SK-N-SH (cell line): Measurements from ENCODE around the gene MZT1. TPM values are rescaled to one million over a fixed set of nuclear protein-coding genes. Genes with fewer than 3 reads are reported as not detected.

ENCODE experiments used
- CTCF ChIA-PET: fragments of 300-600, 350-600 bp; formaldehyde crosslinking; extraction: SDS; loops from one replicate; lab custom pipeline; 2021; lab: Yijun Ruan, JAX
- POLR2A ChIA-PET: fragments of 350-600 bp; sonication (Branson Sonifier 250); formaldehyde crosslinking; extraction: SDS; loops from one replicate; lab custom pipeline; 2020; ENCODE audit warnings: antibody characterized with exemption, inconsistent platforms; lab: Yijun Ruan, JAX
- DNase-seq: peaks from one replicate; pipeline ENCODE4 v3.0.0; 2012
- H2AFZ ChIP-seq: fragments of 200-600 bp; sonication (generic); 2 replicates; pipeline ENCODE4 v1.8.1; 2016; ENCODE audit warnings: antibody characterized with exemption, mild to moderate bottlenecking, low read depth
- H3F3A ChIP-seq: fragments of 200-600 bp; sonication (generic); replicated peaks from 2 replicates; pipeline ENCODE3; 2016; ENCODE audit warnings: antibody characterized with exemption, mild to moderate bottlenecking; ENCODE audit not compliant: insufficient read depth
- H3K27ac ChIP-seq, 2 experiments: fragments of 200-500 bp in 1 of 2; fragments of 200-600 bp in 1 of 2; sonication (Bioruptor generic) in 1 of 2; sonication (generic), shearing (Covaris generic) in 1 of 2; 2 replicates each; pipeline versions ENCODE4 v1.5.1 to v1.6.1; 2014 to 2016; ENCODE audit warnings: low read depth in 2 of 2, inconsistent platforms in 1 of 2, low read length in 1 of 2, mild to moderate bottlenecking in 1 of 2, mixed read lengths in 1 of 2
- H3K27me3 ChIP-seq: fragments of 200-600 bp; sonication (generic), shearing (Covaris generic); 2 replicates; pipeline ENCODE4 v1.6.1; 2016; ENCODE audit warnings: mixed run types; ENCODE audit not compliant: insufficient read depth
- H3K36me3 ChIP-seq, 2 experiments: fragments of 200-500 bp in 1 of 2; fragments of 200-600 bp in 1 of 2; sonication (Bioruptor generic) in 1 of 2; sonication (generic) in 1 of 2; replicated peaks in 1 of 2; 2 replicates each; pipeline versions ENCODE3 to v1.5.1; 2014 to 2016; ENCODE audit warnings: low read length in 1 of 2, mild to moderate bottlenecking in 1 of 2; ENCODE audit not compliant: insufficient read depth in 2 of 2, control insufficient read depth in 1 of 2
- H3K4me1 ChIP-seq, 2 experiments: fragments of 200-500 bp in 1 of 2; fragments of 200-600 bp in 1 of 2; sonication (Bioruptor generic) in 1 of 2; sonication (generic), shearing (Covaris generic) in 1 of 2; 2 replicates each; pipeline versions ENCODE4 v1.5.1 to v1.6.1; 2014 to 2016; ENCODE audit warnings: low read depth in 1 of 2, low read length in 1 of 2, mixed run types in 1 of 2; ENCODE audit not compliant: insufficient read depth in 2 of 2, control insufficient read depth in 1 of 2
- H3K4me2 ChIP-seq: fragments of 200-600 bp; sonication (generic), shearing (Covaris generic); 2 replicates; pipeline ENCODE4 v1.6.1; 2017; ENCODE audit warnings: mixed run types
- H3K4me3 ChIP-seq, 2 experiments: fragments of 200-500 bp in 1 of 2; fragments of 200-600 bp in 1 of 2; sonication (Bioruptor generic) in 1 of 2; sonication (generic), shearing (Covaris generic) in 1 of 2; 2 replicates each; pipeline versions ENCODE4 v1.5.1 to v1.8.1; 2014 to 2016; ENCODE audit warnings: low read depth in 2 of 2, inconsistent platforms in 1 of 2, low read length in 1 of 2, mild to moderate bottlenecking in 1 of 2, mixed read lengths in 1 of 2, moderate library complexity in 1 of 2
- H3K79me2 ChIP-seq: fragments of 200-600 bp; sonication (generic); 2 replicates; pipeline ENCODE4 v1.8.1; 2017; ENCODE audit warnings: mild to moderate bottlenecking; ENCODE audit not compliant: insufficient read depth
- H3K9ac ChIP-seq: fragments of 200-600 bp; sonication (generic); 2 replicates; pipeline ENCODE4 v1.6.1; 2017; ENCODE audit warnings: mixed run types
- H3K9me2 ChIP-seq: fragments of 200-600 bp; sonication (generic); 2 replicates; pipeline ENCODE4 v1.6.1; 2017; ENCODE audit warnings: mixed run types
- H3K9me3 ChIP-seq: fragments of 200-600 bp; sonication (generic); 2 replicates; pipeline ENCODE4 v1.6.1; 2017; ENCODE audit warnings: mixed run types, mild to moderate bottlenecking, moderate library complexity
- H4K20me1 ChIP-seq: fragments of 200-600 bp; sonication (generic); 2 replicates; pipeline ENCODE4 v1.6.1; 2017; ENCODE audit warnings: mild to moderate bottlenecking, mixed run types; ENCODE audit not compliant: insufficient read depth
- ELF1 ChIP-seq: IDR thresholded peaks from 2 replicates; pipeline ENCODE4 v1.4.0; 2012
- EP300 ChIP-seq, 2 experiments: IDR thresholded peaks; 2 replicates each; pipeline versions ENCODE4 v1.4.0 to v1.6.1; 2012; ENCODE audit warnings: borderline replicate concordance in 1 of 2, low read depth in 1 of 2, low read length in 1 of 2
- EZH2phosphoT487 ChIP-seq: fragments of 200-600 bp; sonication (generic); IDR thresholded peaks from 2 replicates; pipeline ENCODE4 v1.6.1; 2017; ENCODE audit warnings: low read depth, mixed run types, mild to moderate bottlenecking, antibody characterized with exemption, moderate library complexity, borderline replicate concordance
- FOSL2 ChIP-seq: IDR thresholded peaks from 2 replicates; pipeline ENCODE4 v1.4.0; 2012; ENCODE audit warnings: low read depth, mild to moderate bottlenecking, moderate library complexity, borderline replicate concordance
- FOXM1 ChIP-seq: IDR thresholded peaks from 2 replicates; pipeline ENCODE4 v1.4.0; 2012; ENCODE audit warnings: low read depth, mild to moderate bottlenecking
- GABPA ChIP-seq: IDR thresholded peaks from 2 replicates; pipeline ENCODE4 v1.4.0; 2012; ENCODE audit warnings: low read depth, mild to moderate bottlenecking
- IRF3 ChIP-seq: fragments of 150-350 bp; IDR thresholded peaks from 2 replicates; pipeline ENCODE4 v1.6.1; 2016; ENCODE audit warnings: mild to moderate bottlenecking, low read depth, low read length
- JUND ChIP-seq: IDR thresholded peaks from 2 replicates; pipeline ENCODE4 v1.4.0; 2012
- NFIC ChIP-seq: IDR thresholded peaks from 2 replicates; pipeline ENCODE4 v1.4.0; 2012; ENCODE audit warnings: borderline replicate concordance
- POLR2AphosphoS5 ChIP-seq: IDR thresholded peaks from 2 replicates; pipeline ENCODE4 v1.6.1; 2012; ENCODE audit warnings: low read depth, low read length
- RXRA ChIP-seq: IDR thresholded peaks from 2 replicates; pipeline ENCODE4 v1.4.0; 2012; ENCODE audit warnings: low read depth, mild to moderate bottlenecking, borderline replicate concordance
- SIN3A ChIP-seq: IDR thresholded peaks from 2 replicates; pipeline ENCODE4 v1.6.1; 2012; ENCODE audit warnings: low read depth, mild to moderate bottlenecking, low read length, moderate library complexity, borderline replicate concordance
- SMC3 ChIP-seq: IDR thresholded peaks from 2 replicates; pipeline ENCODE4 v1.6.1; 2012; ENCODE audit warnings: low read depth, low read length, improper control_type of control experiment
- TCF12 ChIP-seq: IDR thresholded peaks from 2 replicates; pipeline ENCODE4 v1.4.0; 2012
- USF2 ChIP-seq: fragments of 150-350 bp; IDR thresholded peaks from 2 replicates; pipeline ENCODE4 v1.6.1; 2017; ENCODE audit warnings: antibody characterized with exemption, low read length, low read depth, borderline replicate concordance
- YY1 ChIP-seq: IDR thresholded peaks from 2 replicates; pipeline ENCODE4 v1.4.0; 2012; ENCODE audit warnings: low read depth, mild to moderate bottlenecking
- WGBS: methylation state at CpG from one replicate; pipeline ENCODE4 v1.1.6; 2017; ENCODE audit warnings: low lambda C conversion rate; 5-methylcytosine and 5-hydroxymethylcytosine counted together
- polyA plus RNA-seq, 3 experiments: library from polyadenylated mRNA; depleted of rRNA; stranded (reverse); fragments of >200 nt; gene quantifications; 2 replicates each; pipeline ENCODE4 v1.2.3, GENCODE V29; 2012
- TF ChIP-seq, protein P1 (sequence below): fragments of 200-600 bp; sonication (generic); IDR thresholded peaks from 2 replicates; pipeline ENCODE4 v1.6.1; 2017; ENCODE audit warnings: antibody characterized with exemption, mild to moderate bottlenecking, moderate library complexity
- TF ChIP-seq, protein P2 (sequence below): IDR thresholded peaks from 2 replicates; pipeline ENCODE4 v1.4.0; 2012; ENCODE audit warnings: low read depth, borderline replicate concordance
- TF ChIP-seq, protein P3 (sequence below): IDR thresholded peaks from 2 replicates; pipeline ENCODE4 v1.4.0; 2012; ENCODE audit warnings: low read depth, borderline replicate concordance

MZT1 gene
- polyA plus RNA-seq, 1 of the 3 experiments (the other 2 are of a cell fraction): 8.2 TPM

GRCh38 chr13:72666391-72666790, 61.0 kb downstream of the MZT1 start:
- Histone ChIP-seq H3K9me2 (no peaks in the 10 kb centered on the region), H3K79me2 (no peaks in the 10 kb centered on the region), H3K27ac (no peak overlapping the region), H4K20me1 (no peaks in the 10 kb centered on the region), H3K4me1 (no peaks in the 10 kb centered on the region; a peak in 1 of 4 replicates), H2AFZ (no peak overlapping the region), H3K36me3 (no peaks in the 10 kb centered on the region), H3K4me2 (no peak overlapping the region), H3F3A (peaks cover 3% of the 10 kb centered on the region), H3K9ac (no peak overlapping the region), H3K27me3 (no peaks in the 10 kb centered on the region), H3K9me3 (no peaks in the 10 kb centered on the region), H3K4me3 (no peak overlapping the region)
- ChIA-PET POLR2A (no interaction called here), CTCF (interaction anchor here (1.2 to 2.1 kb wide), 2 partner anchors 11 to 23 kb away, joined by 3 to 7 read pairs; no protein-coding TSS in a partner anchor)
- DNase-seq: no peak
- WGBS: 88% methylated on average over 1 of the region's 1 CpG
- TF ChIP-seq, protein P1, sequence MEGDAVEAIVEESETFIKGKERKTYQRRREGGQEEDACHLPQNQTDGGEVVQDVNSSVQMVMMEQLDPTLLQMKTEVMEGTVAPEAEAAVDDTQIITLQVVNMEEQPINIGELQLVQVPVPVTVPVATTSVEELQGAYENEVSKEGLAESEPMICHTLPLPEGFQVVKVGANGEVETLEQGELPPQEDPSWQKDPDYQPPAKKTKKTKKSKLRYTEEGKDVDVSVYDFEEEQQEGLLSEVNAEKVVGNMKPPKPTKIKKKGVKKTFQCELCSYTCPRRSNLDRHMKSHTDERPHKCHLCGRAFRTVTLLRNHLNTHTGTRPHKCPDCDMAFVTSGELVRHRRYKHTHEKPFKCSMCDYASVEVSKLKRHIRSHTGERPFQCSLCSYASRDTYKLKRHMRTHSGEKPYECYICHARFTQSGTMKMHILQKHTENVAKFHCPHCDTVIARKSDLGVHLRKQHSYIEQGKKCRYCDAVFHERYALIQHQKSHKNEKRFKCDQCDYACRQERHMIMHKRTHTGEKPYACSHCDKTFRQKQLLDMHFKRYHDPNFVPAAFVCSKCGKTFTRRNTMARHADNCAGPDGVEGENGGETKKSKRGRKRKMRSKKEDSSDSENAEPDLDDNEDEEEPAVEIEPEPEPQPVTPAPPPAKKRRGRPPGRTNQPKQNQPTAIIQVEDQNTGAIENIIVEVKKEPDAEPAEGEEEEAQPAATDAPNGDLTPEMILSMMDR: no peak
- no peak for TF ChIP-seq EZH2phosphoT487
- TF ChIP-seq FOSL2: no peak
- no peak for TF ChIP-seq ELF1
- no peak for TF ChIP-seq EP300 (IDR thresholded peaks at IDR 0.05; ENCODE audit: borderline replicate concordance in 1 of 2, low read depth in 1 of 2, low read length in 1 of 2)
- TF ChIP-seq GABPA: no peak
- no peak for TF ChIP-seq NFIC
- no peak for TF ChIP-seq FOXM1
- TF ChIP-seq POLR2AphosphoS5: no peak
- TF ChIP-seq, protein P2, sequence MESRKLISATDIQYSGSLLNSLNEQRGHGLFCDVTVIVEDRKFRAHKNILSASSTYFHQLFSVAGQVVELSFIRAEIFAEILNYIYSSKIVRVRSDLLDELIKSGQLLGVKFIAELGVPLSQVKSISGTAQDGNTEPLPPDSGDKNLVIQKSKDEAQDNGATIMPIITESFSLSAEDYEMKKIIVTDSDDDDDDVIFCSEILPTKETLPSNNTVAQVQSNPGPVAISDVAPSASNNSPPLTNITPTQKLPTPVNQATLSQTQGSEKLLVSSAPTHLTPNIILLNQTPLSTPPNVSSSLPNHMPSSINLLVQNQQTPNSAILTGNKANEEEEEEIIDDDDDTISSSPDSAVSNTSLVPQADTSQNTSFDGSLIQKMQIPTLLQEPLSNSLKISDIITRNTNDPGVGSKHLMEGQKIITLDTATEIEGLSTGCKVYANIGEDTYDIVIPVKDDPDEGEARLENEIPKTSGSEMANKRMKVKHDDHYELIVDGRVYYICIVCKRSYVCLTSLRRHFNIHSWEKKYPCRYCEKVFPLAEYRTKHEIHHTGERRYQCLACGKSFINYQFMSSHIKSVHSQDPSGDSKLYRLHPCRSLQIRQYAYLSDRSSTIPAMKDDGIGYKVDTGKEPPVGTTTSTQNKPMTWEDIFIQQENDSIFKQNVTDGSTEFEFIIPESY: no peak
- no peak for TF ChIP-seq JUND
- TF ChIP-seq YY1: no peak
- no peak for TF ChIP-seq TCF12
- no peak for TF ChIP-seq SIN3A
- TF ChIP-seq, protein P3, sequence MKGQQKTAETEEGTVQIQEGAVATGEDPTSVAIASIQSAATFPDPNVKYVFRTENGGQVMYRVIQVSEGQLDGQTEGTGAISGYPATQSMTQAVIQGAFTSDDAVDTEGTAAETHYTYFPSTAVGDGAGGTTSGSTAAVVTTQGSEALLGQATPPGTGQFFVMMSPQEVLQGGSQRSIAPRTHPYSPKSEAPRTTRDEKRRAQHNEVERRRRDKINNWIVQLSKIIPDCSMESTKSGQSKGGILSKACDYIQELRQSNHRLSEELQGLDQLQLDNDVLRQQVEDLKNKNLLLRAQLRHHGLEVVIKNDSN: no peak

- Histone ChIP-seq H3K27ac (peak overlapping the region in 1 of 2 experiments; percentile 44; a peak in 1 of 4 replicates), H2AFZ (no peak overlapping the region), H4K20me1 (no peaks in the 10 kb centered on the region), H3K79me2 (no peaks in the 10 kb centered on the region), H3K4me1 (no peaks in the 10 kb centered on the region; a peak in 1 of 4 replicates), H3K9ac (no peak overlapping the region), H3K36me3 (no peaks in the 10 kb centered on the region), H3K9me3 (no peaks in the 10 kb centered on the region), H3F3A (peaks cover 7% of the 10 kb centered on the region), H3K9me2 (no peaks in the 10 kb centered on the region), H3K27me3 (no peaks in the 10 kb centered on the region), H3K4me2 (no peak overlapping the region; the same call in 1 of the 2 replicates), H3K4me3 (no peak overlapping the region)
- ChIA-PET POLR2A (no interaction called here), CTCF (interaction anchor here (0.8 kb wide), 1 partner anchor 11 kb away, joined by 3 read pairs; no protein-coding TSS in a partner anchor)
- TF ChIP-seq FOXM1 (no peak), NFIC (no peak), IRF3 (no peak), SMC3 (no peak), FOSL2 (no peak), TCF12 (no peak), RXRA (no peak), USF2 (no peak)
- no peak for DNase-seq
These were observed 64.9 kb downstream of the MZT1 start for GRCh38 chr13:72662548-72662947.
